ENCODE results near the gene POLG. TPM values are rescaled to one million over a fixed set of nuclear protein-coding genes. Genes with fewer than 3 reads are reported as not detected.

POLG gene
- total and polyA plus RNA-seq, 8 donors = 19.3 to 52.0 (median 25.8) TPM

GRCh38 chr15:89374086-89374981 is 39.7 kb upstream of the POLG start:
- WGBS, 2 donors = 54 to 56% methylated on average over 14 of the region's 14 CpGs
- Histone ChIP-seq H3K4me3 (no peak overlapping the region), H3K27me3 (peaks cover 5 to 43% (median 12%) of the 10 kb centered on the region in 4 donors), H3K36me3 (no peaks in the 10 kb centered on the region), H3K9me3 (no peaks in the 10 kb centered on the region), H3K4me1 (peaks cover 0 to 4% (median 0%) of the 10 kb centered on the region in 3 donors), H3K27ac (no peak overlapping the region)
- intact Hi-C loops (cut with DNase I) = no loop called here
- no peak for ATAC-seq
- TF ChIP-seq CTCF (IDR thresholded peaks at IDR 0.05) = no peak
- no peak for FAIRE-seq
- no peak for DNase-seq

- H3K4me1 ChIP-seq = no peaks in the 10 kb centered on the region
- FAIRE-seq (no peak), ATAC-seq (no peak), DNase-seq (no peak)
- no peak for TF ChIP-seq CTCF (IDR thresholded peaks at IDR 0.05)
- WGBS, 2 donors = 32 to 36% methylated on average over 11 to 15 of the region's 15 CpGs
- intact Hi-C loops (cut with DNase I) = no loop called here
- H3K27ac ChIP-seq = no peak overlapping the region
- no peak overlapping the region for H3K4me3 ChIP-seq
- H3K27me3 ChIP-seq = peaks cover 0 to 47% (median 17%) of the 10 kb centered on the region in 4 donors
- H3K36me3 ChIP-seq = no peaks in the 10 kb centered on the region
- no peaks in the 10 kb centered on the region for H3K9me3 ChIP-seq
Observed at GRCh38 chr15:89372069-89372935, 37.7 kb upstream of the POLG start.

GRCh38 chr15:89371228-89372044 is 36.8 kb upstream of the POLG start:
- H3K4me3 ChIP-seq = peak overlapping the region in 2 of 4 donors; percentile 22 to 40
- H3K27ac ChIP-seq = no peak overlapping the region
- FAIRE-seq (no peak), DNase-seq (peak in 2 of 6 donors; percentile 52 to 64), ATAC-seq (peak; percentile 43 to 76 (median 68))
- 2% methylated on average over 87 of the region's 87 CpGs for WGBS, 2 donors
- H3K9me3 ChIP-seq = no peaks in the 10 kb centered on the region
- H3K27me3 ChIP-seq = peaks cover 0 to 52% (median 16%) of the 10 kb centered on the region in 4 donors
- H3K36me3 ChIP-seq = no peaks in the 10 kb centered on the region
- intact Hi-C loops (cut with DNase I) = no loop called here
- TF ChIP-seq CTCF (IDR thresholded peaks at IDR 0.05) = no peak
- no peaks in the 10 kb centered on the region for H3K4me1 ChIP-seq

GRCh38 chr15:89370978-89371227 is 36.3 kb upstream of the POLG start:
- 10 to 15% methylated on average over 11 of the region's 11 CpGs for WGBS, 2 donors
- H3K27me3 ChIP-seq = peaks cover 0 to 56% (median 16%) of the 10 kb centered on the region in 4 donors
- H3K36me3 ChIP-seq = no peaks in the 10 kb centered on the region
- intact Hi-C loops (cut with DNase I) = no loop called here
- H3K4me3 ChIP-seq = peak overlapping the region in 2 of 4 donors; percentile 22 to 40
- H3K27ac ChIP-seq = no peak overlapping the region
- H3K4me1 ChIP-seq = no peaks in the 10 kb centered on the region
- ATAC-seq (peak in 1 of 4 donors; percentile 24), DNase-seq (no peak), FAIRE-seq (no peak)
- TF ChIP-seq CTCF (IDR thresholded peaks at IDR 0.05) = no peak
- H3K9me3 ChIP-seq = no peaks in the 10 kb centered on the region
